IPS-18c (cell line): ENCODE data around the gene ASL.
"Not testable (repeated sequence)": the region's sequence is repeated elsewhere in the genome, so short reads cannot be mapped to it uniquely, and the experiment has no call there.

Experiments
- H3K4me3 ChIP-seq: 2 replicates; pipeline ENCODE4 v1.7.0; 2013; ENCODE audit warnings: low read depth, mild to moderate bottlenecking, low read length, moderate library complexity; ENCODE audit not compliant: insufficient read depth
- H3K9me3 ChIP-seq: one replicate; pipeline ENCODE4 v1.6.1; 2013; ENCODE audit warnings: mild to moderate bottlenecking, low read length, moderate library complexity; ENCODE audit not compliant: control insufficient read depth, insufficient read depth

The ASL gene

DNA sequence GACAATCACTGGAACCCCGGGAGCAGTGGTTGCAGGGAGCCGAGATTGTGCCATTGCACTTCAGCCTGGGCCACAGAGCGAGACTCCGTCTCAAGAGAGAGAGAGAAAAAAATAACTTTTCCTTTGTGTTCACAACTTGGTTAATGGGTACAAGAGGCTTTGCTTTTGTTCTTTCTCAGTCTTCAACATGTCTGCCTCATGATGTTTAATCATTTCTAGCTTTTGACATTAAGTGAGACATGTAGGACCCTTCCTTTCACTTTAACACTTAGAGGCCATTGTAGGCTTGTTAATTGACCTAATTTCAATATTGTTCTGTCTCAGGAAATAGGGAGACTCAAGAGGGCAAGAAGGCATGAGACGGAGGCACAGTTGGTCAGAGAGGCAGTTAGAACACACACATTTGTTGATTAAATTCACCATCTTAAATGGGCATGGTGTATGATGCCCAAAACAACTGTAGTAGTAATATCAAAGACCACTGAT, 29.7 kb downstream of the ASL start:
- Histone ChIP-seq H3K4me3 (no peak overlapping the region), H3K9me3 (no peaks in the 10 kb centered on the region)

DNA sequence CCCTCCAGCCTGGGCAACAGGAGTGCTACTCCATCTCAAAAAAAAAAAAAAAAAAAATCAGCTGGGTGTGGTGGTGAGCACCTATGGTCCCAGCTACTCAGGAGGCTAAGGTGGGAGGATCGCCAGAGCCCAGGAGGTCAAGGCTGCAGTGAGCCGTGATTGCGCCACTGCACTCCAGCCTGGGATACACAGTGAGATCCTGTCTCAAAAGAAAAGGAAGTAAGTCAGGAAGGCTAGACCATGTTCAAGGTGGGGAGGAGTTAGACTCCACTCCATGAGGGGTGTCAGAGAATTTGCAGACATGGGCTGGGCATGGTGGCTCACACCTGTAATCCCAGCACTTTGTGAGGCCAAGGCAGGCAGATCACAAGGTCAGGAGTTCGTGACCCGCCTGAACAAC, 32.8 kb downstream of the ASL start:
- H3K9me3 ChIP-seq, H3K4me3 ChIP-seq: not testable (repeated sequence)

DNA sequence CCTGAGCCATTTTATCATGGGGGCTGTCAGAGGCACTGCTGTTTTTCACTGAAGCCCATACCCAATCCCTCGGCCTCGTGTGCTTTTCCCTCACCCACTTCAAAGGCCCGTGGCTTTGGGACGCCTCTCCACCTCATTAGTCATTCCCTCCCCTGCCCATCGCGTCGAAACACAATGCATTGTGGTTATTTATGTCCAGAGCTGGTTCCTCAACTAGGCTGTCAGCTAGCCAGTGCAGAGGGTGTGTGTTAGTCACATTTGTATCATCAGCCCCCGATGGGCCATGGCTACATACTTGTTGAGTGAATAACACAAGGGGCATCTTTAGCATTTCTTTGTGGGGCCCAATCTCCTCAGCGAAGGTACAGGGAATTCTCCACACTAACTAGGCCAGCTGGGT, 35.2 kb downstream of the ASL start:
- no peaks in the 10 kb centered on the region for H3K9me3 ChIP-seq
- no peak overlapping the region for H3K4me3 ChIP-seq

DNA sequence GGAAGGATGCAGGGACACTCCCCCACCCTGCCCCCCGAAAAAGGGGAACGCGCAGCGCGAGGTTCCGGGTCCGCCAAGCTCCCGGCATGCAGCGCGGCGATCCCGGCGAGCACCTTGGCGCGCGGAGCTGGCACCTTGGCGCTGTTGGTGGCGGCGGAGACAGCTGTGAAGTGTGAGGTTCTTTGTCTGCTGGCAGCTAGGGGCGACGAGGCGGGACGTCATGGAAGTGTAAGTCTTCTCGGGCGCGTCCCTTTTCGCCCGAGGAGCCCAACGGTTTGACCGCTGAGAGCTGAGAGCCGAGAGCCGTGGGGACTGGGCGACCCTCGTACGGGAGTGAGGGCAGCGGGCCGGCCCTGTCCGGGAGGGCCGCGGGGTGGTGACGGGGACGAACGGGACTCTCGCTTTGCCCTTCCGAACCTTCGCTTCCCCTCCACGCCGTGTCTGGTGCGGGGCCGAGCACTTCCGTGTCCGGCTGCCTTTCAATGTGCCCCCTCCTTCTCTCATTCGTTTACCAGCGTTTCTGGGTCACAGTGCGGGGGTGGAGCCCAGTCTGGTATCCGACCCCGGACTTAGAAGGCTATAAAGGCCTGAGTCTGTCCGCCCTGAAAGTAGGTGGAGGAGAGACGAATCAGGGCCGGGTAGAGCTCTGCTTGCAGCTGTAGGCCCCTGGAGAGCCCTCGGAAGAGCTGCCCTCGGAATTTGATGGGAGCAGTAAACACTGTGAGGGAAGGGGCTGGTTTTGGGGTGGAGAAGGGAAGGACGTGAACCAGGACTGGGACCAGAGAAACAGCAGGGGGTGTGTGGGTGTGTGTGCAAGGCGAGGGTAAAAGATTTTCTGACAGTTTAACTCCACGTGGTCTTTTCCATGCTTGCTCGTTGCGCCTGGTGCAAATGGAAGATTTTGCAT, 39.4 kb downstream of the ASL start, which contains the start of gene CRCP:
CRCP (plus strand) TSS at position 105 of the 907 bp plus-strand sequence; CDS start at position 221, 116 bp downstream.
- Histone ChIP-seq H3K4me3 (peak within 1 kb of the TSS; percentile 94), H3K9me3 (no peaks in the 10 kb centered on the region)

DNA sequence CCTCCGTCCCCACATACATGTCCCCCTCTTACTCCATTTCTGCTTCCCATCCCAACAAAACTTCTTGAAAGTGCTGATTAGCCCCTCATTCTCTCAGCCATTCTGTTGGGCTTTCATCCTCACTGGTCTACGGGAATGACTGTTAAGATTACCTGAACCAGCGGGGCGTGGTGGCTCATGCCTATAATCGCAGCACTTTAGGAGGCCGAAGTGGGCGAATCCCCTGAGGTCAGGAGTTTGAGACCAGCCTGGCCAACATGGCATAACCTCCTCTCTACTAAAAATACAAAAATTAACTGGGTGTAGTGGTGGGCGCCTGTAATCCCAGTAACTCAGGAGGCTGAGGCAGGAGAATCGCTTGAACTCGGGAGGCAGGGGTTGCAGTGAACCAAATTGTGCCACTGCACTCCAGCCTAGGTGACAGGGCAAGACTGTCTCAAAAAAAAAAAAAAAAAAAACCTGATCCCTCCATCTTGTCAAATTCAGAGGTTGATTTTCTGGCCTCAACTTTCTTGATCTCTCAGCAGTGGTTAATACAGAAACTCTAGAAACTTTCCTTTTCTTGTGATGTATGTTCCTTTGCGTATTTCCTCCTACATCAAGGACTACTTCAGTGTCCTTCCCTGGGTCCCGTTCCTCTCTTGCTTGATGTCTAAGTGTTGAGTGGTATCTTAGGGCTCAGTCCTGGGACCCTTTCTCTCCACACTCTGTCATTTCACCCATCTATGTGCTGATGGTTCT, 41.2 kb downstream of the ASL start:
- H3K9me3 ChIP-seq, H3K4me3 ChIP-seq: not testable (repeated sequence)

DNA sequence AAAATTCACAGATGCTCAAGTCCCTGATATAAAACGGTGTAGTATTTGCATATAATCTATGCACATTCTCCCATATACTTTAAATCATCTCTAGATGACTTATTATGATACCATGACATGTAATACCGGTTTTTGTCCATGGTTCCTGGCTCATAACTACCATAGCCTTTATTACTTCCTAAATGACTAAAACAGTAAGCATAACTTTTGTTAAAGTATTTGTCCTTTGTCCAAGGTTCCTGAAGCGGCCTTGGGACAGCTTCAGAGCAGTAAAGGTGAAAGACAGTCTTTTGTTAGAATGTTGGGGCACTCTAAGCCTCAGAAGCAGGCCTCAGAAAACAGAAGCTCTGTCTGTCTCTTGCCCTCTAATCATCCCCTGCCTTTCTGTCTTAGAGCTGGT, 43.0 kb downstream of the ASL start:
- no peaks in the 10 kb centered on the region for H3K9me3 ChIP-seq
- H3K4me3 ChIP-seq, result no peak overlapping the region

DNA sequence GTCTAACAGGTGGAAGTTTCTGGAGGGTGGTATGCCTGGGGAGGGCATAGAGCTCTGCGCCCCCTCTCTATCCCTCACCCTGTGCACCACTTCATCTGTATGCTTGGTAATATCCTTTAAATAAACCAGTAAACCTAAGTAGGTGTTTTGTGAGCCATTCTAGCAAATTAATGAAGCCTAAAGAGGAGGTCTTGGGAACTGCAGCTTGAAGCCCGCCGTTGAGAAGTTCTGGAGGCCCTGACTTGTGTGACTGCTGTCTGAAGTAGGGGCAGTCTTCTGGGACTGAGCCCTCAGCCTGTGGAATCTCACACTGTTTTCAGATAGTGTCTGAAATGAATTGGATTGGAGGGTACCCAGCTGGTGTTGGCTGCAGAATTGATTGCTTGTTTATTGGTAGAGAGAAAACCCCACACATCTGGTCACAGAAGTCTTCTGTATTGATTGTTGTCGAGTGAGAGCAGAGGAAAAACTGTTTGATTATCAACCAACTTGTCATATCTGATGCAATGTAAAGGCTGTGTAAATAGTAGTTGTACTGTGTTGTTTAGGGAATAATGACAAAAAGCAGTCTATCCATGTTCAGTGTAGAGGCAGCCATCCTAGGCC, 43.7 kb downstream of the ASL start:
- H3K4me3 ChIP-seq, result no peak overlapping the region
- H3K9me3 ChIP-seq, result no peaks in the 10 kb centered on the region

DNA sequence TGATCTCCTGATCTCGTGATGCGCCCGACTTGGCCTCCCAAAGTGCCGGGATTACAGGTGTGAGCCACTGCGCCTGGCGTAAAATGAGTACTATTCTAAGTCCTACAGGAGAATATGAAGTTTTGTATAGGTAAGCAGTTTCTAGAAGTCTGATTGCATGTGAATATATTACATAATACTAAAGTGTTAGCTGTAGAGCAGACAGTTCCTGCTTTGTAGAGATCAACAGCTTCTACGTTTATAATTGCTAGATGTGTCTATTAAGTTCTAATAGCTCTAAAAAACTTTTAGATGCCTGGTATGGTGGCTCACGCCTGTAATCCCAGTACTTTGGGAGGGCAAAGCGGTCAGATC, 47.5 kb downstream of the ASL start:
- Histone ChIP-seq H3K4me3 (no peak overlapping the region), H3K9me3 (no peaks in the 10 kb centered on the region)

DNA sequence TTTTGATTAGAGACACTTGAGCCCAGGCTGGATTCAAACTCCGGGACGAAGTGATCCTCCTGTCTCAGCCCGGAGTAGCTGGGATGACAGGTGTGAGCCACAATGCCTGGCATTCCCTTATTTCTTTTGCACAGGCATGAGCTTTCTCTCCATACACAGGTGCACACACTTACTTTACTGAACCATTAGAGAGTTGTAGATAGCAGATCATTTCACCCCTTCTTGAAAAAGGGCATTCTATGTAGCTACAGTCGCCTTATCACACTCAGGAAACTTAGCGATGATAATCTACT, 48.9 kb downstream of the ASL start:
- H3K9me3 ChIP-seq, H3K4me3 ChIP-seq: not testable (repeated sequence)

DNA sequence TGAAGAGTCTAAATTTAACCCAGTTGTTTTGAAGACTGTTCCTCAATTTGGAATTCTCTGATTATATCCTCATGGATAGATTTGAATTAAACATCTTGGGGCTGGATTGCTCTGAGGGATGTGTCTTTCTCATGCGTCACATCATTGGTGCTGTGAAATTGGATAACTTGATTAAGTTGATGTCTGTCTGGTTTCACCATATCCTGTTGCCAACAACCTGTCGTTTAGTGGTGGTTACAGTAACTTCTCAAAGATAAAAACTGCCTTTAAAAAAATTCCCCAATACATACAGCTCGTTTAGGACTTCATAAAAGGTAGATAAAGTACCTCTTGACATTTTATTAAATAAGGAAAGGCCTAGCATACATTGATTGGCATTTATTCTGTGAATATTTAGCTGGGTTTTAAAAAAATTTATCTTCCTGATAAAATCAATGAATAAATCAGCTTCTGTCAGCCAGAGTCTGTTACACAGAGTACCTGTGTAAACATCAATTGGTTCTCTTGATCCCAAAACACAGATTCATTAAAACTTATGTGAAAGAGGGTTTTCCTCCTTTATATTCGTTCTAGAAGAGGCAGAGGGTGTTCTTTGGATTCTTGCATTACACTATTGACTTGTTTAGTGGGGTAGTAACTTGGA, 49.6 kb downstream of the ASL start:
- H3K4me3 ChIP-seq, result no peak overlapping the region
- no peaks in the 10 kb centered on the region for H3K9me3 ChIP-seq

DNA sequence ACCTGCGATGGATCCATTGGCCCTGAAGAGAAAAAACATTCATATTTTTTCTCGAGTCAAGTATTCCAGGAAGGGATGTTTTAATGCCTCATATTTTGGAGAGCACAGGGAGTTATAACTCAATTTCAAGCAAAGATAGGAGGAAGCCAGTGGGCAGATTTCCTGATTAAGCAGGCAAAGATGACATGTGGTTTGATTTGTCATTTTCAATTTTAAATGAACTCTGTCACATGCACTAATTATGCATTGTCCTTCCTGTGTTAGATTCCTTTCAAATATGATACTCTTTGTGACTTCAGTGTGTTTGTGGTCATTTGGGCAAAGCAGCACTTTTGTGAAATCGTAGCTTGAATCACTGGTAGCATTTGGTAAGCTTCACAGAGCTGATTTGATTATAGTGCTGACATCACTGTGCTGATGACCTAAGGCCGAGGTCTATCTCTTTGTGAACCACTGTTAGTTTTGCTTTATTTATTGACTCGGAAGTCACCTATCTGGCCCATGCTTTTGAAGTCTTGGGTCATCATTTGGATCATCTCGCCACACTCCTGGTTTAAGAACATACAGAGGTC, 50.2 kb downstream of the ASL start:
- H3K9me3 ChIP-seq, H3K4me3 ChIP-seq: not testable (repeated sequence)

DNA sequence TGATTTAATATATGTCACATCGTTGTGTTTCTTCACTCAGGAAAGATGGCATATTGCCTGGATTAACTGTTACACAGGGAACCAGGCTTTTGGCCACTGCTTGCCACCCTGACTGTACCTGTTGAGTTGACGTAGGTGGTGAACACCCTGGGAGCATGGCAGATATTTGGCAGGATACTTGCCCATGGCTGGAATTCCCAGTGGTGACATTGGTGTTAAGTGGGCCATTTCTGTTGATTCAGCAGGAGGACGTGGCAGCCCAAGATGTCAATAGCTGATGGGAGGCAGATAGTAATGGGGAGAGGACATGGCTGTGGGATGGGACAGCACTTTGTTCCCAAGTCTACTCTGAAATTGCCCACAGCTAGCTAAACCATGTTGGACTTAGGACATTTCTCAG, 51.6 kb downstream of the ASL start:
- not testable (repeated sequence) for H3K9me3 ChIP-seq, H3K4me3 ChIP-seq

DNA sequence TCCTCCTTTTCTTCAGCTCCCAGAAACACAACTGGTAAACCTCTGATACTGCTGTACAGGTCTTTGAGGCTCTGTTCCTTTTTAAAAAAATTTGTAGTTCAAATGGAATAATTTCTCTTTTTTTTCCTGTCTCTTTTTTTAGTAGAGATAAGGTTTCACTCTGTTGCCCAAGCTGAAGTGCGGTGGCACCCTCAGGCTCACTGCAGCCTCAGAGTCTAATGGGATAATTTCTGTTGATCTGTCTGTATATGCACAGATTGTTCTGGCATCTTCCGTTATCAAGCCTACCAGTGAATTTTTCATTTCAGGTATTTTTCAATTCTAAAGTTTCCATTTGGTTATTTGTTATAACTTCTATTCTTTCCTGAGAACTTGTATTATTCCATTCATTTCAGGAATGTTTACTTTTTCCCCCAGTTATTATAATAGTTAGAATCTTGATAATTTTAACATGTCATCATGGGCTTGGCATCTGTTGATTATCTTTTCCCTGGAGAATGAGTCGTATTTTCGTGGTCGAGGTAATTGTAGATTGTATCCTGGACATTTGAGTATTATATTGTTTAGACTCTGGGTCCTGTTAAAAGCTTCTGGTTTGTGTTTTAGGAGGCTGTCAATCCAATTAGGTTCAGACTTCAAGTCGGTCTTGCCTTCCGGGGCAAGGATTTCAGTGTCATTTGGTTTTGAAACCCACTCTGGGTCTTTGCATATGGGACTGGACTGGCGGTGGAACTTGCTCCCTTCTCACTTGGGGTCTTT, 63.6 kb downstream of the ASL start:
- H3K9me3 ChIP-seq, result no peaks in the 10 kb centered on the region

DNA sequence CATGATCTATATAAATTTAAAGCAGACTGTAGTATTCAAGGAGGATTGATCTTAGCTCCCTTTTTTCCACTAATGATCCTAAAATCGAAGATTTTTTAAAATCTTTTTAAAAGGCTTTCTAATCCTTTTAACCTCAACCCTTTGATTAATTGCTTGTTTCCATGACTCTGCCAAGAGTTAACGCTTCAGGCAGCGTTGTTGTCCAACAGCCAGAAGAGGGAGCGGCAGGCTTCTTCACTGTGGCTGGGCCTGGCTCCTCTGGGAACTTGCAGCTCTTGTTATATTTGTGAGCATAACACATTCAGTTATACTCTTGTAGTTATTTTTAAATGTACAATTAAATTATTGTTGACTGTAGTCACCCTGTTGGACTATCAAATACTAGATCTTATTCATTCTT, 65.3 kb downstream of the ASL start:
- Histone ChIP-seq H3K9me3 (no peaks in the 10 kb centered on the region), H3K4me3 (no peak overlapping the region)

More for the DNA sequence above, 63.6 kb downstream of the ASL start:
- H3K4me3 ChIP-seq, result no peak overlapping the region

DNA sequence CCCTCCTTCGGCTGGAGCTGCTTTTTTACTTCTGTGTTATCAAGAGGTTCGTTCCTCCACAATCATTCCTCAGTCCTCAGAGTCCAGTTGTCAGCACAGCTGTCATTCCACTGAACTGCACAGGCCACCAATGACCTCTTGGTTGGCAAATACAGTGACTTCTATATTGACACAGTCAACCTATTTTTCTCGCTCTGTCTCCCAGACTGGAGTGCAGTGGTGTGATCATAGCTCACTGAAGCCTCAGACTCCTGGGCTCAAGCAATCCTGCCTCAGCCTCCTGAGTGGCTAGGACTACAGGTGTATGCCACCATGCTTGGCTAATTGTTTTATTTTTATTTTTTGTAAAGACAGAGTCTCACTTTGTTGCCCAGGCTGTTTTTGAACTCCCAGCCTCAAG, 66.7 kb downstream of the ASL start:
- Histone ChIP-seq H3K9me3 (no peaks in the 10 kb centered on the region), H3K4me3 (no peak overlapping the region)

DNA sequence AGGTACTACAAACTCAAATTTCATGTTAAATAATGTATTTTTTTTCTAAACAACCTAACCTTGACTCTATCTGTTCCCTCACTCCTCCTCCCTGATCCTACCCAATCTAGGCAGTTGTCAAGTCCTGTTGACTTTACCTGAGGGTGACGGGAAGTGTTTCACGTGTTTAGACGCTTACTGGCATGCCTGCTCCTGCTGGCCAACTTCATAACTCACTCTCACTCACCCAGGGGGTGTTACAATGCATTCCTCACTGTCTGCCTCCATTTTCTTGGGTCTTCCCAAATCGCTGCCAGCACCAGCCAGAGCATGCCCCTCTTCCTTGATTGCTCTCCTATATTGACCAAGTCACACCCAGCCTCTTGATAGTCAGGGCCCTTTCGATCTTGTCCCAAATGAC, 67.4 kb downstream of the ASL start:
- no peaks in the 10 kb centered on the region for H3K9me3 ChIP-seq

More for the DNA sequence above, 67.4 kb downstream of the ASL start:
- H3K4me3 ChIP-seq, result no peak overlapping the region
